ENCODE results near the gene GRHL1.
"Not testable (repeated sequence)": the region's sequence is repeated elsewhere in the genome, so short reads cannot be mapped to it uniquely, and the experiment has no call there.

The GRHL1 gene

GRCh38 chr2:9951522-9952285 is at the start of gene GRHL1:
GRHL1 (plus strand) TSS chr2:9951693; CDS start chr2:9951834, 141 bp downstream.
- peak; percentile 90 for DNase-seq

DNA sequence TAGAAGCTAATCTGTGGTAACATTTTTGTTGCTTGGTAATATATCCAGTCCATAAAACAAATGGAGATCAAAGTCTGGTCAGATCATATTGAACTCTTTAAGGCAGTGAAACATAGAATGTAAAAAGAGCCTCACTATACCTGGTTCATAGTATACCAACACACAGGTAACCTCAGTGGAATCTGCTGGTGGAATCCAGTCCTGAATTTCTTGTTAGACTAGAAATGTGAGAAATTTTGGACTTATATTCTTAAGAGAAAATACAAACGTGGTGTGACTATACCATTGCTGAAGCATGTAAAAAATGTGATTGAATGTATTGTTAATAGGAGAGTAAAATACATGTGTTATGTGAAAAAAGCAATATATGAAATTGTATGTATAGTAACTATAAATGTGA is 46.1 kb upstream of the GRHL1 start:
- no peak for DNase-seq

GRCh38 chr2:9907402-9907801 is 44.1 kb upstream of the GRHL1 start:
- no peak for DNase-seq

DNA sequence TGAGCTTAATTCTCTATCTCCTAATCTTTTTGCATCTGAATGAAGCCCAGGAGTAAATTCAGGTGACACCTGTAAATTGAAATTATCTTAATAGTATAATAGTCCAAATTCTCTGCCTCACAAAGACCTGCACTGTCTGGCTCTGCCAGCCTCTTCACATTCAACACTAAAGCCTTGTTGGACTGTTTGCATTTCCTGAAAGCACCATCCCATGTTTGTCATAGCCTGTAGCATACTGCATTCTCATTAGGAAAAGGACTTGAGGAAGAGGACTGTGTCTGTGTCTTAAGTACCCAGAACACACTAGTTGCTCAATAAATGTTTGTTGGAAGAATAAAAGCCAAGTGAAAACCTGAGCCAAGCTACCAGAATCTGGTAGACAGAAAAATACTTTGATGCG is 42.9 kb upstream of the GRHL1 start:
- DNase-seq, result no peak

DNA sequence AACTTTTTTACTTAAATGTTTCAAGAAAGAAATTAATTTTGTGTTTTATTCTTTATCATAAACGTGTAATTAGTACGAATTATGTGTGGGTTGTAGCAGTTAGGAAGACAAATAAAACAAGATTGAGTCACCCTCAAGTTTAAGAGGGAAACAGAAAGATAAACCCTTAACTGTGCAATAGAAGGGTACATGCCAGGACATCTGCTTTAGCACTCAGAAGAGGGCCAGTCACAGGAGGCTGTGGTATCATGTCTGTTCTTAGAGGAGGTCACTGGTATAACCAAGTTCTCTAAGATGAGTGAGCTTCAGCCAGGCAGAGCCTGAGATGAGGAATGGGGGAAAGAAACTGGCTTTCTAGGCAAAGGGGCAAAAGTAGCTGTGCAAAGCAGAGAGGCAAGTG is 42.4 kb upstream of the GRHL1 start:
- DNase-seq, result no peak

DNA sequence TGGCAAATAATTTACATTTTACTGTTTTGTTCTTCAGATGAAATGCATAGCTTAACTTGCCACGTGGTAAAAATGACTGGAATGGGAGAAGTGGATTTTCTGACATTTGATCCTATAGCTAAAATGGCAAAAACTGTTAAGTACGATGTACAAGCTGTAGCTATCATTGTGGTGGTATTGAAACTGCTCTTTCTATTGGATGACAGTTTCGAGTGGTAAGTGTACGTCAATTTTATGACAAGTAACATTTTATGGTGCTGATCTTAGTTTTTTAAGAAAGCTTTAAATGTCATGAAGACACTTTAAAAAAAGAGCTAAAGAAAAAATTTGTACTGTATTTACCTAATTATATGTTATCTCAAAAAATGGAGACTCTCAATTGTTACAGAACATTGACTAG is 40.8 kb upstream of the GRHL1 start:
- no peak for DNase-seq

- DNase-seq, result no peak
These were observed 39.0 kb upstream of the GRHL1 start for GRCh38 chr2:9912468-9912867.

GRCh38 chr2:9914384-9915065 is 37.0 kb upstream of the GRHL1 start:
- DNase-seq, result no peak

GRCh38 chr2:9918275-9918674 is 33.2 kb upstream of the GRHL1 start:
- no peak for DNase-seq

DNA sequence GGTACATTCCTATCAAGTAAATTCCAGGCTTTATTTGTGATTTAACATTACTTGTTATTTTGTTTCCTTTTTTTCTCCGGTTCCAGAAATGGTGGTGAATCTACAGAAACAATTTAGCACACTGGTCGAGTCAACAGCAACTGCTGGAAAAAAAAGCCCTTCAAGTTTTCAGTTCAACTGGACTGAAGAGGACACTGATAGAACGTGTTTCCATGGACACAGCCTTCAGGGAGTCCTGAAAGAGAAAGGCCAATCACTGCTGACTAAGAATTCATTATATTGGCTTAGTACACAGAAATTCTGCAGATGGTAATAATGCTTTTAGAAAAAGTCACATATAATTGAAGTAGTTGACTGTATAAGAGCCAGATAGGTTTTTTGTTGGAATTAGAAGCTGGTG is 32.0 kb upstream of the GRHL1 start:
- DNase-seq, result no peak

GRCh38 chr2:9927020-9927419 is 24.5 kb upstream of the GRHL1 start:
- DNase-seq, result not testable (repeated sequence)

GRCh38 chr2:9937258-9937657 is 14.2 kb upstream of the GRHL1 start:
- DNase-seq, result no peak

DNA sequence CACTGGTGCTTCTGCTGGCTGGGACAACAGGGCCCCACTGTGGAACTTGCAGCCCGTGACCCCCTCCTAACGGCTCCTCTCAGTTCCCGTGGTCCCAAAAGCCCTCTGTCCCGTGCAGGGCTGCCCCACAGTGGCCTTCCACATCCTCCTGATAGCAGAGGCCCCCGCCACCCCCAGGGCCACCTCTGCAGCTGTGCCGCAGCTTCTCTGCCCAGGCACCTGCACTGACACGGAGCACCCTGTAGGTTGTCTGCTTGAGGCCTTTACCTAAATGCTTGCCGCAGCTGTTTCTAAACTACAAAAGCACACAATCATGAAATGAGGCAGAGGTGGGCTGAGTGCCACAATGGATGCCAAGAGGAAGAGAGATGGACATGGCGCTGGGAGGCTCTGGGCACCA is 13.5 kb upstream of the GRHL1 start:
- DNase-seq, result no peak

DNA sequence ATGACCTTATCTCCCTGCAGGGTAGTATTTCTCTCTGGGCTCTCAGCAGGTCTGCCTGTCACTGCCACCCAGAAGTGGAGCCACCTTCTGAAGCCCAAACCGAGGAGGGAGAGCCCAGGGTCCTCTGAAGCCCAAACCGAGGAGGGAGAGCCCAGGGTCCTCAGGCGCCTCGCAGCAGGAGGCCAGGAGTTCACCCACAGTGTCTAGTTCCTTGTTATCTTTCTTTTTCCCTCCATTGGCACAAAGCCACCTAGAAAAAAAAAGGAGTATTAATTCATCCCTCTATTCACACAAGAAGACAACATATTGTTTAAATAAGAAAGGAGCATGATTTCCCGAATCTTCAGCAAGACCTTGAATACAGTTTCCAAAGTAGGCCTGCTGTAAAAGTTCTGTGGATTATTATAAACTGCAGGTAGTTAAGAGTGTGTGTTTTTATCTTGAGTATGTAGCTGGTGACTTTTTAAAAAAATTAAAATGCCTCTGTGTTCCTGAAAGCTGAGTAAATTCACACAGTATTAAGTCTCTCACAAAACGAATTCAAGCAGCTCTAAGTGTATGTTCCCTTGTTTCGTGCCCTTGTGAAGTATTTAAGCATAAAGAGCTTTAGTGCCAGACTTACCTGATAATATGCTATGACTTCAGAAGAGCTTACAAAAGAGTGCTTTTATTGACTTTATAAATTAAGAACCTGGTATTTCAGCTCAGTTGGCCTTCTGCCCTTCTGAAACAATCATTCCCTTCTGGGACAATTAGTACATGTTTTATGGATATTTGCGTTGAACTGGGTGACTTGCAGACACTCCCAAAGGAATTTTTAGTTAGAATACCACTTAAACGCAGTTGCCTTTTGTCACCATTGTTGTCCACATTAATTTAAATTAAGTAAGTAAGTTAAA is 11.7 kb upstream of the GRHL1 start:
- DNase-seq, result no peak

DNA sequence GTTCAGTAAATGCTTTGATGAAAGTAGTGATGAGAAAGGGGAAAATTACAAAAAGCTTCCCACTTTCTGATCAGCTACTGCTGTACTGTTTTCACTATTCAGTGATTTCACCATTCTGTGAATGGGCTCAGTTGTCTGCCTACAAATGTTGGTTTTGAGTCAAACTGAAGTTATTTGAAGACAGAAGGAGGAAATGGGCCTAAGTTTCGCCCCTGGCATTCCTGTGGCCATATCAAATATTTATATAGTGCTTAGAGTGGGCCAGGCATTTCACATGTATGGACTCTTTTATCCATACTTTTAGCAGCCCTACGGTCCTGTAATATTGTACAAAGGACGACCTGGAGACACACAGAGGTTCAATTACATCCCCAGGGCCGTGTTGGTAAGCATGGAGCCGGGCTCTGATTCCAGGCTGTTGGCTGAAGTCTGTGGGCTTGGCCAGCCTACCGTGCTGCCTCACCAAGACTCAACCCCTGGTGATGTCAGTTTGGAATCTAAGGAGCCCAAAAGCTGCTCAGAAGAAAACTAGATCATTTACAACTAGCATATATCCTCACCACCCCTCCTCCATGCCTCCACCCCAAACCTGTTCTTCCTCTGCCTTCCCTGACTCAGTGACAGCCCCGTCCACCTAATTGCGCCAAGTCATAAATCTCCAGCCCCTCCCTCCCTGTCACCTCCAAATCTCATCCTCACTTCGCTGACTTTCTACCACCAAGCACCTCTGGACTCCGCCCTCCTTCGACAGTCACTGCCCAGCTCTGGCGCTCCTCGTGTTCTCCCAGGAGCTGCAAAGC is 10.1 kb upstream of the GRHL1 start:
- no peak for DNase-seq

DNA sequence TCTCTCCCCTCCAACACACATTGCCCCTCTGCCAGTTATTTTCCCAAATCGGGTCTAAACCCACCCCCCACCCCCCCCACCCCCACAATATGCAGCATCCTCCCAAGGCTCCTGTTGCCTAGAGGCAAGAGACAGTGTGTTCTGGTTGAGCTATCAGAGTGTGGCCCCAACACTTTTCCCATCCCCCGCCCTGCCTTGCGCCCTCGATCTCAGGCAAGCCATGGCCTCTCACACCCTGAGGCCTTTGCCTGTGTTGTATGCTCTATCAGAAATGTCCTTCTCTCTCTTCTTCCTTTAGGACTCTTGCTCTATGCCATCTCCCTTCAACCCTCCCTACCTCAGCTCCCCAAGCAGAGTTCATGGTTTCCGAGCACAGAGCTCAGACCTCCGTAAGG is 9.5 kb upstream of the GRHL1 start:
- no peak for DNase-seq

- no peak for DNase-seq
These were observed 7.1 kb upstream of the GRHL1 start for GRCh38 chr2:9944330-9944758.

GRCh38 chr2:9945596-9945995 is 5.9 kb upstream of the GRHL1 start:
- no peak for DNase-seq

DNA sequence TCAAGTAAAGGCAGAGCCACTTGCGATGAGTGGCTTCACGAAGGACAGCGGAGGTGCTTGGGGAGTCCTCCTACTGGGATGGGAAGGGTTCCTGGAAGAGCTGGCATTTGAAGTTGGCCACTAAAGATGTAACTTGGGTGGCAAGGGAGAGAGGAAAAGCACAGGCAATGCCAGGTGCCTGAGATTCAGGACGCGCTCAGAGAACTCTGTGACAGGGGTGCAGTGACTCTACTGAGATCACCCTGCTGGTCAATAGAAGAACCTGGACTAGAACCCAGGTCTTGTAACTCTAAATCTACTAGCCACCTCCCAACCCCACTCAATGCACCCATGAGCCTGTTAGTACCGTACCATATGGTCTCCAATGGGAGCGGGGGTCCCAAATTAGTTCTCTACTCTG is 5.4 kb upstream of the GRHL1 start:
- no peak for DNase-seq

DNA sequence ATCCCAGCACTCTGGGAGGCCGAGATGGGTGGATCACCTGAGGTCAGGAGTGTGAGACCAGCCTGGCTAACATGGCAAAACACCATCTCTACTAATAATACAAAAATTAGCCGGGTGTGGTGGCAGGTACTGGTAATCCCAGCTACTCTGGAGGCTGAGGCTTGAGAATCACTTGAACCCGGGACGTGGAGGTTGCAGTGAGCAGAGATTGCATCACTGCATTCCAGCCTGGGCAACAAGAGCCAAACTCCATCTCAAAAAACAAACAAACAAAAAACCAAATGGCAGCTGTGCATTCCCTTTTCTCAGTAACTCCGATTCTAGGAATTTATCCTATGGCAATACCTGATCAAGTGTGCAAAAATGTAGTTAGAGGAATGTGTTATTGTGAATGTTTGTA is 4.7 kb upstream of the GRHL1 start:
- DNase-seq, result no peak

DNA sequence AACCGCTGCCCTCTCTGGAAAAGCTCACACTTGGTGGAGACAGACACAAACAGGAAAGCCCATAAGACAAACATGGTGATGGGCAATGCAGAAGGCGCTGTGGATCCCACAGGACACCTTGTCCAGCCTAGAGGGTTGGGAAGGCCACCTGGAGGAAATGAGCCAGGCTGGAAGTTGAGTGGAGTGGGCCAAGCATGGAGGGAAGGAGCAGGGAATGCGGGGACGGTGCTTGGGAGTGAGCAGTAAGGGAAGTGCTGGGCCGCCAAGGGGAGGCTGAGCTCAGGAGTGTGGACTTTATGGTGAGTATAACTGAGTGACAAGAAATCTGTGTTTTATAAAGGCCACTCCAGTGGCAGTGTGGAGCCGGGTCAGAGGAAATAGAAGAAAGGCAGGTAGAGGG is 2.8 kb upstream of the GRHL1 start:
- no peak for DNase-seq

DNA sequence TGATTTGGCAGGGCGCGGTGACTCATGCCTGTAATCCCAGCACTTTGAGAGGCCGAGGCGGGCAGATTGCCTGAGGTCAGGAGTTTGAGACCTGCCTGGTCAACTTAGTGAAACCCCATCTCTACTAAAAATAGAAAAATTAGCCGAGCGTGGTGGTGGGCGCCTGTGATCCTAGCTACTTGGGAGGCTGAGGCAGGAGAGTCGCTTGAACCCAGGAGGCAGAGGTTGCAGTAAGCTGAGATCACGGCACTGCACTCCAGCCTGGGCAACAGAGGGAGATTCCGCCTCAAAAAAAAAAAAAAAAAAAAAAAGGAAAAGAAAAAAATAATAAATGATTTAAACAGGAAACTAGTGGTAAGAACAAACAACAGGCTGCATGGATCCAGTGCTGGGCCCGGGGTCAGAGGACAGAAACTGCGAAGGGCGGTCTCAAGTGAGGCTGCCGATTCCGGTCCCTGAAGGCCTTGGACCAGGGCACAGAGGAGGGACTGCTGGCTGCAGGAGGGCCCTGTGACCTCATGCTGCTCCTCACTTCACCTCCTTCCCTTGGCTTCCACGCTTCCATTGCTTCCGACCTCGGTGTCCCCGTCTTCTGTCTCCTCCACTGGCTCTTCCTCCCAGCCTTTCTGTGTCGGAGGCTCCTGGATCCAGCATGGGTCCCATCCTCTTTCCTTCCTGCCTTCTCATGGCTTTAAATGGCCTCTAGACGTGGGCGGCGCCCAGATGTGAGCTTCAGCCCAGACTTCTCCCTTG is 2.1 kb upstream of the GRHL1 start:
- no peak for DNase-seq

Data from activated CD8-positive, alpha-beta memory T cell treated with anti-CD3 and anti-CD28 coated beads, Interleukin-2, amount 50 U/mL, for 4 hours (primary cell).